Effector memory CD8-positive, alpha-beta T cell (primary cell): ENCODE data around the gene CDH16.
"Not testable (repeated sequence)": the region's sequence is repeated elsewhere in the genome, so short reads cannot be mapped to it uniquely, and the experiment has no call there.

Experiments
- ATAC-seq: fragments of 150-1000 bp; cut with Tn5 transposase; replicated peaks from 2 replicates; pipeline ENCODE4 v1.10.0; 2021; ENCODE audit warnings: mild to moderate bottlenecking, moderate library complexity
- DNase-seq, 3 experiments: peaks; one replicate each; pipeline ENCODE4 v3.0.0; 2021
- H3K27ac Mint-ChIP-seq, 2 donors: one replicate each; pipeline ENCODE4 v1.8.0; 2022; ENCODE audit warnings: mild to moderate bottlenecking in 2 of 2, mixed read lengths in 2 of 2, moderate library complexity in 2 of 2
- H3K27me3 Mint-ChIP-seq, 2 donors: one replicate each; pipeline ENCODE4 v1.8.0; 2022; ENCODE audit warnings: mixed read lengths in 2 of 2
- H3K36me3 Mint-ChIP-seq: one replicate; pipeline ENCODE4 v1.8.0; 2022; ENCODE audit warnings: mild to moderate bottlenecking, moderate library complexity, mixed read lengths; ENCODE audit not compliant: insufficient read depth
- H3K4me1 Mint-ChIP-seq, 2 donors: one replicate each; pipeline ENCODE4 v1.8.0; 2022; ENCODE audit warnings: low read depth in 2 of 2, mixed read lengths in 2 of 2
- H3K4me3 Mint-ChIP-seq, 2 donors: one replicate each; pipeline ENCODE4 v1.8.0; 2022; ENCODE audit warnings: mild to moderate bottlenecking in 2 of 2, mixed read lengths in 2 of 2, moderate library complexity in 2 of 2
- H3K9me3 Mint-ChIP-seq, 2 donors: one replicate each; pipeline ENCODE4 v1.8.0; 2022; ENCODE audit warnings: mixed read lengths in 2 of 2

Gene CDH16

GRCh38 chr16:66872943-66873684, 45.6 kb downstream of the CDH16 start:
- no peaks in the 10 kb centered on the region for H3K27me3 Mint-ChIP-seq

GRCh38 chr16:66872559-66872942, 46.1 kb downstream of the CDH16 start:
- Mint-ChIP-seq H3K4me3 (peak overlapping the region; percentile 79 to 85), H3K27ac (peak overlapping the region; percentile 82 to 92), H3K9me3 (no peaks in the 10 kb centered on the region), H3K27me3 (no peaks in the 10 kb centered on the region), H3K4me1 (peaks cover 31 to 33% of the 10 kb centered on the region in 2 donors), H3K36me3 (peaks cover 10% of the 10 kb centered on the region)
- DNase-seq (no peak), ATAC-seq (no peak)

More at GRCh38 chr16:66872943-66873684, 45.6 kb downstream of the CDH16 start:
- Mint-ChIP-seq H3K4me3 (peak overlapping the region; percentile 79 to 85), H3K4me1 (peaks cover 30 to 32% of the 10 kb centered on the region in 2 donors), H3K36me3 (peaks cover 10% of the 10 kb centered on the region), H3K9me3 (no peaks in the 10 kb centered on the region), H3K27ac (peak overlapping the region; percentile 82 to 92)
- ATAC-seq: peak; percentile 86
- DNase-seq: peak; percentile 86 to 91 (median 89)

- Mint-ChIP-seq H3K27ac (peak overlapping the region in 1 of 2 donors; percentile 92), H3K4me3 (peak overlapping the region; percentile 34 to 79), H3K36me3 (peaks cover 10% of the 10 kb centered on the region), H3K4me1 (peaks cover 31 to 33% of the 10 kb centered on the region in 2 donors), H3K9me3 (no peaks in the 10 kb centered on the region), H3K27me3 (no peaks in the 10 kb centered on the region)
- DNase-seq (no peak), ATAC-seq (no peak)
Observed at GRCh38 chr16:66871840-66872239, 46.8 kb downstream of the CDH16 start.

- H3K4me1 Mint-ChIP-seq: peaks cover 31 to 33% of the 10 kb centered on the region in 2 donors
- not testable (repeated sequence) for H3K27me3 Mint-ChIP-seq, H3K9me3 Mint-ChIP-seq, DNase-seq, ATAC-seq, H3K4me3 Mint-ChIP-seq
- H3K36me3 Mint-ChIP-seq: peaks cover 10% of the 10 kb centered on the region
- peak overlapping the region in 1 of 2 donors; percentile 92 for H3K27ac Mint-ChIP-seq
Observed at GRCh38 chr16:66871363-66871762, 47.3 kb downstream of the CDH16 start.

GRCh38 chr16:66869424-66869823, 49.3 kb downstream of the CDH16 start:
- DNase-seq (no peak), ATAC-seq (no peak)
- no peak overlapping the region for H3K27ac Mint-ChIP-seq
- H3K4me1 Mint-ChIP-seq: peaks cover 26 to 28% of the 10 kb centered on the region in 2 donors
- H3K4me3 Mint-ChIP-seq: no peak overlapping the region
- H3K36me3 Mint-ChIP-seq: peaks cover 6% of the 10 kb centered on the region
- no peaks in the 10 kb centered on the region for H3K27me3 Mint-ChIP-seq
- H3K9me3 Mint-ChIP-seq: no peaks in the 10 kb centered on the region

- H3K4me1 Mint-ChIP-seq: peaks cover 4 to 6% of the 10 kb centered on the region in 2 donors
- no peak overlapping the region for H3K27ac Mint-ChIP-seq
- no peaks in the 10 kb centered on the region for H3K9me3 Mint-ChIP-seq
- DNase-seq (no peak), ATAC-seq (no peak)
- H3K4me3 Mint-ChIP-seq: no peak overlapping the region
- no peaks in the 10 kb centered on the region for H3K27me3 Mint-ChIP-seq
- peaks cover 4% of the 10 kb centered on the region for H3K36me3 Mint-ChIP-seq
Observed at GRCh38 chr16:66863707-66864106, 55.0 kb downstream of the CDH16 start.

GRCh38 chr16:66862023-66862520, 56.6 kb downstream of the CDH16 start:
- H3K4me1 Mint-ChIP-seq: no peaks in the 10 kb centered on the region
- peaks cover 4% of the 10 kb centered on the region for H3K36me3 Mint-ChIP-seq
- H3K27ac Mint-ChIP-seq: no peak overlapping the region
- H3K27me3 Mint-ChIP-seq: no peaks in the 10 kb centered on the region
- DNase-seq (no peak), ATAC-seq (no peak)
- no peak overlapping the region for H3K4me3 Mint-ChIP-seq
- H3K9me3 Mint-ChIP-seq: no peaks in the 10 kb centered on the region

- Mint-ChIP-seq H3K36me3 (peaks cover 4% of the 10 kb centered on the region), H3K9me3 (no peaks in the 10 kb centered on the region), H3K4me3 (no peak overlapping the region), H3K27ac (no peak overlapping the region), H3K27me3 (no peaks in the 10 kb centered on the region), H3K4me1 (no peaks in the 10 kb centered on the region)
- DNase-seq (no peak), ATAC-seq (no peak)
Observed at GRCh38 chr16:66859397-66860068, 59.2 kb downstream of the CDH16 start.

- peaks cover 4% of the 10 kb centered on the region for H3K36me3 Mint-ChIP-seq
- peaks cover 0 to 3% of the 10 kb centered on the region in 2 donors for H3K4me1 Mint-ChIP-seq
- no peak overlapping the region for H3K27ac Mint-ChIP-seq
- H3K27me3 Mint-ChIP-seq: no peaks in the 10 kb centered on the region
- DNase-seq (no peak), ATAC-seq (no peak)
- no peaks in the 10 kb centered on the region for H3K9me3 Mint-ChIP-seq
- H3K4me3 Mint-ChIP-seq: no peak overlapping the region
Observed at GRCh38 chr16:66858740-66859396, 59.8 kb downstream of the CDH16 start.
